Melanocyte of skin (primary cell): ENCODE data around the gene CATSPERB. TPM values are rescaled to one million over a fixed set of nuclear protein-coding genes. Genes with fewer than 3 reads are reported as not detected.

Source experiments
- small RNA-seq, 2 donors: library from RNA; depleted of rRNA; stranded (forward); fragments of <200 nt; gene quantifications; one replicate each; pipeline ENCODE3, GENCODE V24; 2012
- total RNA-seq, 2 donors: library from RNA; depleted of rRNA; stranded (reverse); fragments of >200 nt; gene quantifications; 2 replicates each; pipeline ENCODE4 v1.2.3, GENCODE V29; 2012

The CATSPERB gene, protein sequence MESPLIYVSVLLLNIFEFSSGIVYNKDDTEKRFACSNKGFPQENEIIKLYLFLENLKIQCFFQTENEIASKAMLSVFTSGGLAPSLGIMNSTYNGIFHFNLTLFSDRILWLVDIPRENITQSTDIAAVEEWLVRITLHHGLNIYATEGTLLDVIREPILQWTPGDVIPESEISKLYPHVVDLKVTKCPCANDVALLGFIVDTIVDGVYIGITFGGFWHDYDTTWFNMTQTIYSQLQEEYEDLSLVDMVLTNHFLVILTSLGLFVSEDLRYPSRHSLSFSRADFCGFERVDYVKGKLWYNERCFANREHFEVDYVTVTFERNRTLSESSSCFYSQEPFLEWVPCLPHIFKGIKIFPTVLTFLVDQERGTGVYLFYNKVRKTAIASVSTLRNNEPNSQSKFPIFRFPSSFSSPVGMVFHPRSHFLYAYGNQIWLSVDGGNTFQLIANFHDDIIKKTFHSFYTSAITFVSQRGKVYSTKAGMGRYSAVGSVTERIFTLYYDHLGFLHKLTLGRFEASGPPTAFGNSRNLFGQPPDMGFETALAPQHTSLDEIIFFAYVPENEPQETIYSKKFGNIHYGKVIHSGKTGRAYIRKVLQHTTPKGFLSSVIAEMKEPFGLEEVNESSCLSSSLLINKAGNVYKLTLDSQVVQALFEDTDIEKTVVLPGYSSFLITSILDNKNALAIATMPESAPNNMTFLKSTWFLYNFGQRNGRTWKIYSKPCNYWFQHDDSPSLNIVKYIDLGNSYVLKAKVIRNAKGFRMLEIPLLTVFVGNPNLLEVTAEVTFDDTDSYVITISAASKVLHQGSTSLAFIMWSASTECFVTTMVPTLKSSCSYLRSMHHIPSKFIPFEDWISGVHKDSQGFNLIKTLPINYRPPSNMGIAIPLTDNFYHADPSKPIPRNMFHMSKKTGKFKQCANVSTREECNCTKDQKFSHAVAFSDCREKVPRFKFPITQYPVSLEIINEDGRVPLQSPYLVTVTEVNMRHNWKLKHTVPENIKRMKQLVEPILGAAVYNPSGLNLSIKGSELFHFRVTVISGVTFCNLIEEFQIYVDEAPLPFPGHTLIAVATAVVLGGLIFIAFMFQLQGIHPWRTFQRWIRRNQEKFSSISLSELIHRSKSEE
- total RNA-seq, result not detected

DNA sequence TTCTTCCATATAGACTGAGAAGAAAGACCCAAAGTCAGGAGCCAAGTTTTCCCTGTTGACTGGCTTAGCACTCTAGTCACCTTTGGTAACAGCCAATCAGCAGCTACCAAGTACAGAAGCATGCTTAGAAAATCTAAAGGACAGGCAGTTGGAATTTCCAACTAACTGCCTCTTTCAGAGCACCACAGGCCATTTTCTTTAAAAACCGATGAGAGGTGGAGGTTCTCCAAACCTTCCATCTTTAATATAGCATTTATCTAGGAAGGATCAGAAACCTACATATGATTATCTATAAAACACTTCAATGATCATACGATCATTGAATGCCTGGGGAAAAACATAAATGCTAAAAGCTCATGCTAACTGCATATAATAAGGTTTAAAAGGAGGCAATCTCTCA is at the start of gene CATSPERB:
TSS of gene CATSPERB (minus strand) at position 101 of the 400 bp plus-strand sequence. CDS start 2,607 bp downstream, outside the sequence.

Small RNAs within 50 kb of the gene (small RNA-seq; reads per million reads assigned to genes)
- gene AL133373.1 (0 reads per million in 2 donors), gene POLR3GP1 (0 reads per million in 2 donors), gene RF00012 (0 to 0.09 reads per million in 2 donors)

Other genes with a start within 250 kb of the CATSPERB start
- gene PPP4R3A, start 221.8 kb downstream of the CATSPERB start, total RNA-seq, result 10 to 100 TPM; 28.6 to 49.6 TPM
- gene TC2N, start 135.4 kb upstream of the CATSPERB start, total RNA-seq, result under 1 TPM in 1 of 2 donors, not detected in 1; 0.33 TPM
- 1 to 10 TPM; 8.6 to 8.7 TPM for gene FBLN5, start 215.6 kb upstream of the CATSPERB start, total RNA-seq